MCF 10A (cell line): Measurements from ENCODE around the gene USHBP1. TPM values are rescaled to one million over a fixed set of nuclear protein-coding genes. Genes with fewer than 3 reads are reported as not detected.
A peak's percentile ranks its signal among the peaks of the same experiment; 100 is the strongest.

Experiments
- Bru-seq: library from RNA; stranded (reverse); fragments of 400-500 nt; gene quantifications from one replicate; lab custom pipeline; 2021; lab: Mats Ljungman, UMichigan
- BruChase-seq, 2 experiments: library from RNA; stranded (reverse); fragments of 400-500 nt; gene quantifications; one replicate each; lab custom pipeline; 2021; lab: Mats Ljungman, UMichigan
- BruUV-seq: library from RNA; stranded (reverse); fragments of 400-500 nt; replicated peaks from 2 replicates; lab custom pipeline; 2021; lab: Mats Ljungman, UMichigan
- CTCF ChIA-PET: fragments of 300-600 bp; sonication (Branson Sonifier 250); formaldehyde crosslinking; extraction: SDS; loops from one replicate; lab custom pipeline; 2021; ENCODE audit warnings: antibody characterized with exemption, inconsistent platforms; lab: Yijun Ruan, JAX
- POLR2A ChIA-PET: fragments of 300-600, 350-650 bp; sonication (Branson Sonifier 250); formaldehyde crosslinking; extraction: SDS; loops from one replicate; lab custom pipeline; 2020; ENCODE audit warnings: antibody characterized with exemption, inconsistent platforms; lab: Yijun Ruan, JAX
- DNase-seq: peaks from one replicate; pipeline ENCODE4 v3.0.0-alpha.2; 2018; ENCODE audit not compliant: unreplicated experiment
- H3K27ac Mint-ChIP-seq: one replicate; pipeline ENCODE4 v1.8.0; 2022; ENCODE audit warnings: mild to moderate bottlenecking, low read depth, mixed read lengths; ENCODE audit not compliant: unreplicated experiment
- H3K27me3 Mint-ChIP-seq: one replicate; pipeline ENCODE4 v1.8.0; 2022; ENCODE audit warnings: mixed read lengths; ENCODE audit not compliant: insufficient read depth, unreplicated experiment
- H3K36me3 Mint-ChIP-seq: one replicate; pipeline ENCODE4 v1.8.0; 2022; ENCODE audit warnings: mild to moderate bottlenecking, moderate library complexity, mixed read lengths; ENCODE audit not compliant: insufficient read depth, unreplicated experiment
- H3K4me1 Mint-ChIP-seq: one replicate; pipeline ENCODE4 v1.8.0; 2022; ENCODE audit warnings: mixed read lengths; ENCODE audit not compliant: insufficient read depth, unreplicated experiment
- H3K4me3 Mint-ChIP-seq: one replicate; pipeline ENCODE4 v1.8.0; 2022; ENCODE audit warnings: mild to moderate bottlenecking, moderate library complexity, mixed read lengths; ENCODE audit not compliant: unreplicated experiment
- H3K9me3 Mint-ChIP-seq: one replicate; pipeline ENCODE4 v1.8.0; 2022; ENCODE audit warnings: mixed read lengths; ENCODE audit not compliant: unreplicated experiment
- CTCF ChIP-seq: fragments of 200-600 bp; IDR thresholded peaks from one replicate; pipeline ENCODE4 v1.8.0; 2022; ENCODE audit warnings: antibody characterized with exemption, mild to moderate bottlenecking; ENCODE audit not compliant: unreplicated experiment
- intact Hi-C: fragments of 100-400 bp; cut with micrococcal nuclease; formaldehyde crosslinking; loops from 2 replicates; pipeline ENCODE4 v1.14.1; 2022
- long read RNA-seq: library from polyadenylated mRNA; stranded (forward); transcript quantifications from one replicate; pipeline ENCODE4 v2.0.0, GENCODE V29; 2022
- total RNA-seq: library from RNA; stranded (reverse); gene quantifications from 2 replicates; pipeline ENCODE4 v1.2.3, GENCODE V29; 2022

Gene USHBP1, protein sequence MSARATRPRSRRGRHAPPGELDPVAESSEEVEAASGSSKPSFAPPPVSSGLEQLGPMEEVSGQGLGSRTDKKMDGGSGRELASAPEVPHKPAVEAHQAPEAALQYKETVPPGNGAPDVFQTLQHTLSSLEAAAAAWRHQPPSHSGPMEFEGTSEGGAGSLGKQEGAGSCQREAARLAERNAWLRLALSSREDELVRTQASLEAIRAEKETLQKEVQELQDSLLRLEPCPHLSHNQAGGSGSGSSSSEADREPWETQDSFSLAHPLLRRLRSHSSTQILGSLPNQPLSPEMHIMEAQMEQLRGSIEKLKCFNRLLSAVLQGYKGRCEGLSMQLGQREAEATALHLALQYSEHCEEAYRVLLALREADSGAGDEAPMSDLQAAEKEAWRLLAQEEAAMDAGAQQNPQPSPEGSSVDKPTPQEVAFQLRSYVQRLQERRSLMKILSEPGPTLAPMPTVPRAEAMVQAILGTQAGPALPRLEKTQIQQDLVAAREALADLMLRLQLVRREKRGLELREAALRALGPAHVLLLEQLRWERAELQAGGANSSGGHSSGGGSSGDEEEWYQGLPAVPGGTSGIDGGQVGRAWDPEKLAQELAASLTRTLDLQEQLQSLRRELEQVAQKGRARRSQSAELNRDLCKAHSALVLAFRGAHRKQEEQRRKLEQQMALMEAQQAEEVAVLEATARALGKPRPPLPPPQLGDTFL
- total RNA-seq (not detected in 2 replicates), Bru-seq, nascent RNA (not detected), BruChase-seq, experiment 1, labeled RNA remaining after a 6-hour chase (not detected), BruChase-seq, experiment 2, labeled RNA remaining after a 2-hour chase (not detected)
- long read RNA-seq, partial matches to known transcripts, result 0 of 2 reads
- long read RNA-seq, other reads (novel, unspliced or antisense), result 2 of 2 reads

DNA sequence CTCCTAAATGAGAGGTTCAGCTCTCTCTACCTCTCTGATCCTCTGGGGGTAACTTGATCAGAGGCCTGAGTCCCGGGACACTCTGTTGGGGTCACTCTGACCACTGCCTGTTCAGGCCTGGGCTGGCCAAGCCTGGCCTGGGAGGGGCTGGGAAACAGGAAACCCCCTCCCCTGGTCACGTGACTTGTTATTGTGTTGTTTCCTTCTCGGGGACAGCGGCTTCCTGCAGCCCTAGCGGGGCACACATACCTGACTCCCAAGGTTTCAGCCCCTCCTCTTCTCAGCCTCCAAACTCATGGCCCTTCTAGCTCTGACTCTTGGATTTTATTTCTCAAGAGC is at the start of gene USHBP1:
Gene USHBP1, minus strand, starts transcription at position 105 of the 339 bp plus-strand sequence. CDS start 446 bp downstream, outside the sequence.
- no peak for TF ChIP-seq CTCF
- BruUV-seq, result no TSS peak
- Mint-ChIP-seq H3K9me3 (peaks cover 7% of the 10 kb centered on the region), H3K4me1 (peaks cover 12% of the 10 kb centered on the region), H3K27me3 (no peaks in the 10 kb centered on the region), H3K36me3 (peaks cover 15% of the 10 kb centered on the region), H3K27ac (no peak within 1 kb of the TSS), H3K4me3 (no peak within 1 kb of the TSS)
- ChIA-PET POLR2A (interaction anchor here (1.4 kb wide), 1 partner anchor 30 kb away, joined by 5 read pairs; no protein-coding TSS in a partner anchor), CTCF (interaction anchor here (0.6 to 1.1 kb wide), 4 partner anchors 10 to 594 kb away, joined by 3 to 5 read pairs (median 4); no protein-coding TSS in a partner anchor)
- intact Hi-C loops, result no loop called here
- DNase-seq, result no peak

- no peak for TF ChIP-seq CTCF
- no TSS peak for BruUV-seq
Observed at GRCh38 chr19:17314007-17314593, 49.6 kb upstream of the USHBP1 start.

GRCh38 chr19:17312189-17313113 is 47.9 kb upstream of the USHBP1 start:
- POLR2A ChIA-PET, result interaction anchor here (0.9 to 10.5 kb wide), 3 partner anchors 14 to 68 kb away, joined by 3 to 152 read pairs (median 3); partner anchors contain the start of genes ANO8 and GTPBP3
- no peaks in the 10 kb centered on the region for H3K27me3 Mint-ChIP-seq
- peak overlapping the region; percentile 52 for H3K27ac Mint-ChIP-seq
- peaks cover 29% of the 10 kb centered on the region for H3K4me1 Mint-ChIP-seq
- CTCF ChIA-PET, result interaction anchor here (0.6 to 0.7 kb wide), 3 partner anchors 20 to 472 kb away, joined by 3 to 5 read pairs (median 3); no protein-coding TSS in a partner anchor
- H3K36me3 Mint-ChIP-seq, result peaks cover 27% of the 10 kb centered on the region
- no peak for DNase-seq
- BruUV-seq, result no TSS peak
- no peaks in the 10 kb centered on the region for H3K9me3 Mint-ChIP-seq
- peak overlapping the region; percentile 57 for H3K4me3 Mint-ChIP-seq
- no peak for TF ChIP-seq CTCF
- intact Hi-C loops, result no loop called here

More at GRCh38 chr19:17314007-17314593, 49.6 kb upstream of the USHBP1 start:
- Mint-ChIP-seq H3K4me3 (no peak overlapping the region), H3K27ac (no peak overlapping the region), H3K36me3 (peaks cover 37% of the 10 kb centered on the region), H3K27me3 (no peaks in the 10 kb centered on the region), H3K4me1 (peaks cover 22% of the 10 kb centered on the region), H3K9me3 (no peaks in the 10 kb centered on the region)
- intact Hi-C loops, result no loop called here
- DNase-seq, result no peak
- ChIA-PET CTCF (interaction anchor here (0.6 kb wide), 1 partner anchor 34 kb away, joined by 3 read pairs; no protein-coding TSS in a partner anchor), POLR2A (interaction anchor here (0.6 kb wide), 1 partner anchor 428 kb away, joined by 3 read pairs; no protein-coding TSS in a partner anchor)
